Testis (tissue), 2 donors: ENCODE data around the gene SEC61B.

Experiments
- POLR2A ChIP-seq: fragments of 450-650 bp; IDR thresholded peaks from one replicate; pipeline ENCODE4 v1.6.1; 2017; ENCODE audit warnings: antibody characterized with exemption, mild to moderate bottlenecking, moderate library complexity
- TF ChIP-seq, protein P1 (sequence below), 3 experiments: fragments of 450-650 bp in 2 of 3; fragments of 200-600 bp in 1 of 3; sonication (generic) in 1 of 3; IDR thresholded peaks; one replicate each; pipeline ENCODE4 v1.5.1; 2016 to 2019; ENCODE audit warnings: antibody characterized with exemption in 3 of 3, mild to moderate bottlenecking in 2 of 3, moderate library complexity in 1 of 3

DNA sequence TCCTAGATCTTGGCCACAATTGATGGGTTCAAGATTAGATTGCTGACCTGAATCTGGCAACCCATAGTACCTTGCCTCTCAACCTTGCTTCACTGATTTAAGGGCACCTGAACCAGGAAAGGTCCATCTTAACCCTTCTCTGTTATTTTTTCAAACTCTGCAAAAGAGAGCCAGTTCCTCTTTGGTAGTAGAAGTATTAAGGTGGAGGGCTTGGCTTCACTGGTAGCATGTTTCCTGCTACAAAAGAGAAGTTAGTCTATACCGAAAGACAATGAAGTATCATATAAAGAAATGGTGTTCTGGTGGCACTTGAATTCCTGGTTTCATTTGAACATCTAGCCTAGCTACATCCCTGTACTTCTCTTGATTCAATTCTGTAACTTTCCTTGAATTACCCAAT lies 8.9 kb upstream of the SEC61B start:
- TF ChIP-seq, protein P1, sequence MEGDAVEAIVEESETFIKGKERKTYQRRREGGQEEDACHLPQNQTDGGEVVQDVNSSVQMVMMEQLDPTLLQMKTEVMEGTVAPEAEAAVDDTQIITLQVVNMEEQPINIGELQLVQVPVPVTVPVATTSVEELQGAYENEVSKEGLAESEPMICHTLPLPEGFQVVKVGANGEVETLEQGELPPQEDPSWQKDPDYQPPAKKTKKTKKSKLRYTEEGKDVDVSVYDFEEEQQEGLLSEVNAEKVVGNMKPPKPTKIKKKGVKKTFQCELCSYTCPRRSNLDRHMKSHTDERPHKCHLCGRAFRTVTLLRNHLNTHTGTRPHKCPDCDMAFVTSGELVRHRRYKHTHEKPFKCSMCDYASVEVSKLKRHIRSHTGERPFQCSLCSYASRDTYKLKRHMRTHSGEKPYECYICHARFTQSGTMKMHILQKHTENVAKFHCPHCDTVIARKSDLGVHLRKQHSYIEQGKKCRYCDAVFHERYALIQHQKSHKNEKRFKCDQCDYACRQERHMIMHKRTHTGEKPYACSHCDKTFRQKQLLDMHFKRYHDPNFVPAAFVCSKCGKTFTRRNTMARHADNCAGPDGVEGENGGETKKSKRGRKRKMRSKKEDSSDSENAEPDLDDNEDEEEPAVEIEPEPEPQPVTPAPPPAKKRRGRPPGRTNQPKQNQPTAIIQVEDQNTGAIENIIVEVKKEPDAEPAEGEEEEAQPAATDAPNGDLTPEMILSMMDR (IDR thresholded peaks at IDR 0.05), result no peak
- TF ChIP-seq POLR2A, result no peak
